Naive thymus-derived CD4-positive, alpha-beta T cell (primary cell): Measurements from ENCODE around the gene ATP9A. TPM values are rescaled to one million over a fixed set of nuclear protein-coding genes. Genes with fewer than 3 reads are reported as not detected.

ENCODE experiments used
- ATAC-seq: fragments of 150-1000 bp; cut with Tn5 transposase; 2 replicates; pipeline ENCODE4 v1.10.0; 2021; ENCODE audit warnings: mild to moderate bottlenecking, moderate library complexity
- CTCF ChIA-PET: fragments of 350-600 bp; sonication (Branson Sonifier 250); formaldehyde crosslinking; loops from one replicate; lab custom pipeline; 2021; ENCODE audit warnings: antibody characterized with exemption; lab: Charles Lee
- POLR2A ChIA-PET: fragments of 350-600 bp; sonication (Branson Sonifier 250); formaldehyde crosslinking; loops from one replicate; lab custom pipeline; 2021; ENCODE audit warnings: antibody characterized with exemption, inconsistent platforms; lab: Charles Lee
- DNase-seq, 9 donors: peaks; one replicate each; pipeline versions ENCODE4 v3.0.0 to v3.0.0-alpha.2; 2020 to 2022; ENCODE audit warnings: mixed read lengths in 1 of 9
- H3K27ac ChIP-seq: one replicate; pipeline ENCODE4 v1.7.0; 2013; ENCODE audit warnings: mild to moderate bottlenecking, low read depth, low read length, moderate library complexity
- H3K27me3 ChIP-seq, 2 donors: one replicate each; pipeline ENCODE4 v1.7.0; 2013; ENCODE audit warnings: low read length in 2 of 2, mild to moderate bottlenecking in 2 of 2, moderate library complexity in 2 of 2; ENCODE audit not compliant: control insufficient read depth in 2 of 2, insufficient read depth in 2 of 2
- H3K36me3 ChIP-seq, 3 experiments: 1 replicate in 2 of 3; 2 replicates in 1 of 3; pipeline ENCODE4 v1.7.0; 2013; ENCODE audit warnings: low read length in 3 of 3, mild to moderate bottlenecking in 3 of 3, moderate library complexity in 1 of 3; ENCODE audit not compliant: insufficient read depth in 3 of 3, control insufficient read depth in 2 of 3
- H3K4me1 ChIP-seq, 2 donors: one replicate each; pipeline ENCODE4 v1.7.0; 2013; ENCODE audit warnings: low read length in 2 of 2, mild to moderate bottlenecking in 2 of 2, moderate library complexity in 1 of 2; ENCODE audit not compliant: control insufficient read depth in 2 of 2, insufficient read depth in 2 of 2
- H3K4me3 ChIP-seq: 2 replicates; pipeline ENCODE4 v1.7.0; 2013; ENCODE audit warnings: mild to moderate bottlenecking, low read length
- H3K9me3 ChIP-seq, 3 experiments: 1 replicate in 2 of 3; 2 replicates in 1 of 3; pipeline ENCODE4 v1.7.0; 2013; ENCODE audit warnings: low read length in 3 of 3; ENCODE audit not compliant: control insufficient read depth in 2 of 3
- H3K27ac Mint-ChIP-seq, 9 donors: one replicate each; pipeline ENCODE4 v1.8.0; 2020 to 2022; ENCODE audit warnings: mixed read lengths in 9 of 9, mild to moderate bottlenecking in 8 of 9, moderate library complexity in 5 of 9, inconsistent platforms in 2 of 9
- H3K27me3 Mint-ChIP-seq, 5 donors: one replicate each; pipeline ENCODE4 v1.8.0; 2021 to 2022; ENCODE audit warnings: mixed read lengths in 5 of 5, mild to moderate bottlenecking in 1 of 5
- H3K36me3 Mint-ChIP-seq, 5 donors: one replicate each; pipeline ENCODE4 v1.8.0; 2020 to 2022; ENCODE audit warnings: mixed read lengths in 5 of 5, mild to moderate bottlenecking in 3 of 5, inconsistent platforms in 1 of 5
- H3K4me1 Mint-ChIP-seq, 7 donors: one replicate each; pipeline ENCODE4 v1.8.0; 2020 to 2022; ENCODE audit warnings: mixed read lengths in 7 of 7, mild to moderate bottlenecking in 3 of 7, inconsistent platforms in 1 of 7
- H3K4me3 Mint-ChIP-seq, 10 donors: one replicate each; pipeline ENCODE4 v1.8.0; 2020 to 2022; ENCODE audit warnings: mild to moderate bottlenecking in 10 of 10, mixed read lengths in 10 of 10, moderate library complexity in 6 of 10, inconsistent platforms in 2 of 10
- H3K9me3 Mint-ChIP-seq, 11 donors: one replicate each; pipeline ENCODE4 v1.8.0; 2020 to 2022; ENCODE audit warnings: mixed read lengths in 11 of 11, mild to moderate bottlenecking in 4 of 11, inconsistent platforms in 1 of 11, moderate library complexity in 1 of 11
- intact Hi-C, 2 donors: fragments of 100-400 bp; cut with micrococcal nuclease; formaldehyde crosslinking; loops; one replicate each; pipeline ENCODE4 v1.15.1; 2023
- polyA plus RNA-seq, 2 donors: library from polyadenylated mRNA; unstranded; fragments of 300-500 nt; fragmentation: Illumina TruSeq; gene quantifications; one replicate each; pipeline ENCODE4 v1.2.3, GENCODE V29; 2021
- total RNA-seq, 6 experiments: library from RNA in 5 of 6; stranded (reverse) in 5 of 6; gene quantifications; 1 replicate in 5 of 6; 2 replicates in 1 of 6; pipeline ENCODE4 v1.2.3 and lab custom pipeline; 2021 to 2026

The ATP9A gene
- total and polyA plus RNA-seq, 7 experiments from 2014 or later, result 0.05 to 2.0 (median 0.83) TPM; not detected in 3

DNA sequence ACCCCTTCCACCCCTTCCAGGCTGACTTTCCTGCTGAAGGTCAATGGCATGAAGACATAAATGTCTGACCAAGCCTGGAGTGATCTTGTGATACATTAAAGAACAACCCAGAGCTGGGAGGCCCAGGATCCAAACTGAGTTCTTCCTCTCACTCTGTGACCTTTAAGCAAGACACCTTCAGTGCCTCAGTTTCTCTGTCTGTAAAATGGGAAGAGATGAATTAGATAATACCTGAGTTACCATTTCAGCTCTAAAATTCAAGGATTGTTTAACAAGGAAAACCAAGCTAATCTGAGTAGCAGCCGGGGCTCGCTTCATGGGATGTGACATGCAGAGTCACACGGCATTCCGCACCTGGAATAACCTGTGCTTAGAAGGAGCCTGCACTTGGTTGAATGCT lies 218.7 kb downstream of the ATP9A start:
- Mint-ChIP-seq H3K36me3 (peaks cover 0 to 8% (median 0%) of the 10 kb centered on the region in 5 donors), H3K27ac (no peak overlapping the region), H3K27me3 (peaks cover 0 to 46% (median 0%) of the 10 kb centered on the region in 5 donors), H3K9me3 (peaks cover 0 to 6% (median 0%) of the 10 kb centered on the region in 11 donors), H3K4me1 (peaks cover 0 to 5% (median 0%) of the 10 kb centered on the region in 7 donors), H3K4me3 (no peak overlapping the region)
- H3K27me3 ChIP-seq, result no peaks in the 10 kb centered on the region
- no peaks in the 10 kb centered on the region for H3K36me3 ChIP-seq
- ATAC-seq (no peak), DNase-seq (no peak)
- H3K4me1 ChIP-seq, result peaks cover 0 to under 1% of the 10 kb centered on the region in 2 donors
- ChIA-PET CTCF (no interaction called here), POLR2A (no interaction called here)
- intact Hi-C loops, result no loop called here
- no peak overlapping the region for H3K27ac ChIP-seq
- H3K9me3 ChIP-seq, result no peaks in the 10 kb centered on the region
- no peak overlapping the region for H3K4me3 ChIP-seq

DNA sequence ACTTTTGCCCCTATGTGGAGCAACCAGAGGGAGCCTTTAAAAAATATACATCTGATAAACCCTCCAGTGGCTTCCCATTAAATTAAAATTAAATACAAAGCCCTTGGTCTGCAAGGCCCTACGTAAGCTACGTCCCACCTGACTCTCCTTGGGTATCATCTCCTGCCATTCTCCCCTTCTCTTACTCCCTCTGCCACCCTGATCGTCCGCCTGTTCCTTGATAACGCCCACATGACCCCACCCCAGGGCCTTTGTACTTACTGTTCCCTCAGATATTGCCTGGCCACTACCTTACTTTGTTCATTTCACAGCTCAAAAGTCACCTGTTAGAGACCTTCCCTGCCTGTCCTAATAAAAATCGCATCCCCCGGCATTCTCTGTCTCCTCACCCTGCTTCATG lies 220.2 kb downstream of the ATP9A start:
- Histone ChIP-seq H3K27ac (no peak overlapping the region), H3K36me3 (no peaks in the 10 kb centered on the region), H3K9me3 (no peaks in the 10 kb centered on the region), H3K27me3 (no peaks in the 10 kb centered on the region), H3K4me3 (no peak overlapping the region), H3K4me1 (peaks cover 0 to 2% of the 10 kb centered on the region in 2 donors)
- ATAC-seq, result no peak
- ChIA-PET POLR2A (no interaction called here), CTCF (interaction anchor here (1.3 kb wide), 1 partner anchor 15 kb away, joined by 3 read pairs; no protein-coding TSS in a partner anchor)
- H3K27me3 Mint-ChIP-seq, result peaks cover 0 to 47% (median 0%) of the 10 kb centered on the region in 5 donors
- H3K27ac Mint-ChIP-seq, result peak overlapping the region in 3 of 9 donors; percentile 2 to 54 (median 48)
- intact Hi-C loops, result no loop called here
- peaks cover 0 to 11% (median 6%) of the 10 kb centered on the region in 7 donors for H3K4me1 Mint-ChIP-seq
- H3K4me3 Mint-ChIP-seq, result peak overlapping the region in 1 of 10 donors; percentile 21
- no peak for DNase-seq
- peaks cover 0 to 8% (median 0%) of the 10 kb centered on the region in 5 donors for H3K36me3 Mint-ChIP-seq
- peaks cover 0 to 6% (median 0%) of the 10 kb centered on the region in 11 donors for H3K9me3 Mint-ChIP-seq

Other genes starting within 250 kb of the ATP9A start
- 10 to 100 TPM; 39.8 to 66.8 (median 44.8) TPM for gene NFATC2, start 225.7 kb downstream of the ATP9A start, total RNA-seq
- 10 to 100 TPM; 16.6 to 30.1 TPM for gene NFATC2, start 225.7 kb downstream of the ATP9A start, polyA plus RNA-seq
- under 1 TPM in 3 of 5 experiments, not detected in 2; 0.15 to 0.32 (median 0.17) TPM for gene SALL4, start 34.1 kb upstream of the ATP9A start, total RNA-seq
- gene SALL4, start 34.1 kb upstream of the ATP9A start, polyA plus RNA-seq, result not detected